GM19372 (cell line): ENCODE measurements around the gene CYTH4.

Source experiments
- ATAC-seq: cut with Tn5 transposase; IDR thresholded peaks from one replicate; pipeline ENCODE4 v1.9.1; 2021; ENCODE audit warnings: mild to moderate bottlenecking, low read depth, moderate library complexity; ENCODE audit not compliant: unreplicated experiment

CYTH4 gene

DNA sequence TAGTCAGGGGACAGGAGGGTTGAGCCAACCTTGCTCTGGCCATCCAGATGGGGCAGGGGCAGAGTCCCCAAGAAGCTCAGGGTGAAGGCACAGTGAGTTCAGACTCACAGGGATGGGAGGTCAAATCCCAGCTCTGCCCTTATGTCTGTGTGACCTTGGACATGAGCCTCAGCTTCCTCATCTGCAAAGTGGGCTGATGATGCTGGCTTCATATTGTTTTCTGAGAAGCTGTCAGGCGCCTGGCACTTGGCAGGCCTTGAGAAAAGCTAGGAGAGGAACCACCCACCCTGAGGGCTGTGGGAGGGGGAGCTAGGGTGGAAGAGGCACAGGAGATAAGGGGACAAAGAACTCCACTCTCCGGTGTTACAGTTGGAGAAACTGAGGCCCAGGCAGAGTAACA lies 23.6 kb downstream of the CYTH4 start:
- no peak for ATAC-seq

DNA sequence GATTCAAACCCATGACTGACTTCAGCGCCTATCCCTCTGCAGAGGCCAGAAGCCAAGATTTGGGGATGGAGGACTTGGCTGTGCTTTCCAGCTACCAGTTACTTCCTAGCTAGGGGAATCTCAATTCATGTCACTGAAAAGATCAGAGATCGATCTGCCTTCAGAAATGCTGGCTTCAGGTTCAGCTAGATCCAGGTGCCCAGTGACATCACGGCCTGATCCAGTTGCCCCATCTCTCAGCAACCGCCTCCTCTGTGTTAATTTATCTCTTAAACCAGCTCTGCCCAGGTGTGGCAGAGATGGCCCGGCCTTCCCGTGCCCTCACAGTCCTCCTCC lies 24.2 kb downstream of the CYTH4 start:
- ATAC-seq, result no peak

DNA sequence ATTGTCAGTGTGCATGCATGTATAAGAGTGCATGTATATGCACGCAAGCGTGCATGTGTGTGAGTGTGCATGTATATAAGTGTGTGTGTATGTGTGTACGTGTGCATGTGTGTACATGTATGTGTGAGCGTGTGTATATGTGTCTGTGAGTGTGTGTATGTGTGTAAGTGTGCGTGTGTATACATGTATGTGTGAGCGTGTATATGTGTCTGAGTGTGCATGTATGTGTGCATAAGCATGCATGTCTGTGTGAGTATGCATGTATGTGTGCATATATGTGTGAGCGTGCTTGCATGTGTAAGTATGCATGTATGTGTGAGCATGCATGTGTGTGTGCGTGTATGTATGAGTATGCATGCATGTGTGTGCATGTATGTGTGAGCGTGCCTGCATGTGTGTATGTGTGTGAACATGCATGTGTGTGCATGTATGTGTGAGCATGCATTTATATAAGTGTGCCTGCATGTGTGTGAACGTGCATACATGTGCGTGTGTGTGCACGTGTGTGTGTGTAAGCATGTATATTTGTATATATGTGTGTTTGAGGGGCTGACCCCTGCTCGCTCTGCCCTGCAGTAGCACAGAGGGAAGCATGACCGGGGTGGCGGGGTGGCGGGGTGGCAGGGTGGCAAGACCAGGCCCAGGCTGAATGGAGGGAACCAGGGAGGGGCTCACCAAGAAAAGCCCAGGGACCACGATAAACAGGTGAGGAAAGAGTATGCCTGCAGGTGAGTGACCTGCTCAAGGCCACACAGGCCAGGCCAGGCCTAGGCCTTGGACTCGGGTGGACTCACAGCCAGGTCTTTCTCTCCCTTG lies 26.3 kb downstream of the CYTH4 start:
- no peak for ATAC-seq

DNA sequence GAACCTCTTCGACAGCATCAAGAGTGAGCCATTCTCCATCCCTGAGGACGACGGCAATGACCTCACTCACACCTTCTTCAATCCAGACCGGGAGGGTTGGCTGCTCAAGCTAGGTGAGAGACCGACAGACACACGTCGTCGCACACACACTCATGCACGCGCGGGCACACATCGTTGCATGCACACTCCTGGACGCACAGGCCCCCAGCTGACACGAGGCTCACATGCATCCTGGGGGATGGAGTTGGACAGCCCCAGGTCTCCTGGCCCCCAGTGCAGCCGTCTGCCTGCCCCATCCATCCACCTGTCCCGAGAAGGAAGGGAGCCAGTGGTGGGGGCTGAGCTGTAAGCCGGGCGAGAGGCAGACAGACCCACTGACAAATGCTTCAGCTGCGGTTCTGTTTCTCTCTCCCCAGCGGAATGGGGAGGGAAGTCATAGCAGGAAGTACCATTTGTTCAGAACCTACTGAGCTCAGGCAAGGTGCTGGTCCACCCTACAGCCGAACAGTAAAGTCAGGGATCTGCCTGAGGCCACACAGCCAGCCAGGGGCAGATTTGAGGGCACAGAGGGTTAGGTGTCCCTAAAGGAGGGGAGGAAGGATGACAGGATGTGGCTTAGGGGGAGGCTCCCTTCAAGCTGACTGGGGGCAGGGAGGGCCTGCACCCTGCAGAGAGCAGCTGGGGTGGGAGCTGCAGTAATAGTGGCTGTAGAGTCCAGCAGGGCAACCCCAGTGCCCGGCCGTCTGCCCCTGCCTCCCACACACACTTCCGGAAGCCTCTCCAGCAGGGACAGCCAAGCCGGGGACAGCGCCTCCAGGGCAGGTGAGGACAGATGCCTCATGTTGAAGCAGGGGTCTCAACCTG lies 27.1 kb downstream of the CYTH4 start:
- no peak for ATAC-seq

DNA sequence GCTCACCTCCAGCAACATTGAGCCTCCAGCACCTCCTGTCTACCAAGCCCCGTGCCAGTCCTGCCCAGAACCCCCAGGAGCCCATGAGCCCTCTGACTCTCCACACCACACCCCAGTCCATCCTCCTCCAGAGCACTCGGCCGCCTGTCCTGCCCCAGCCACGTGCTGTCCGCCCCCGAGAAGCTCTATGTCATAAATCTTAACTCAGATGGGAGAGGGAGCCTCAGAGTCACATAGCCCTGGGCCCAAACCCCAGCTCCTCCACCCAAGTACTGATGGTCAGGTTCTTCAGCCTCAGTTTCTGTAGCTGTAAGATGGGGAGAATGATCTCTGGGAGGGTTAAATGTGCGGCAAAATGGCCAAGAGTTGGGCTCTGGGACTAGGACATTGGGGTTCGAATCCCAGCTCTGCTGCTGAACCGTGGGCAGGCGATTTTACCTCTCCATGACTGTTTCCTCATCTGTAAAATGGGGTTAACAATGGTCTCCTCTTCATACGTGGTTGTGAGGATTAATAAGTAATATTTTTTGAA lies 27.8 kb downstream of the CYTH4 start:
- ATAC-seq, result no peak

DNA sequence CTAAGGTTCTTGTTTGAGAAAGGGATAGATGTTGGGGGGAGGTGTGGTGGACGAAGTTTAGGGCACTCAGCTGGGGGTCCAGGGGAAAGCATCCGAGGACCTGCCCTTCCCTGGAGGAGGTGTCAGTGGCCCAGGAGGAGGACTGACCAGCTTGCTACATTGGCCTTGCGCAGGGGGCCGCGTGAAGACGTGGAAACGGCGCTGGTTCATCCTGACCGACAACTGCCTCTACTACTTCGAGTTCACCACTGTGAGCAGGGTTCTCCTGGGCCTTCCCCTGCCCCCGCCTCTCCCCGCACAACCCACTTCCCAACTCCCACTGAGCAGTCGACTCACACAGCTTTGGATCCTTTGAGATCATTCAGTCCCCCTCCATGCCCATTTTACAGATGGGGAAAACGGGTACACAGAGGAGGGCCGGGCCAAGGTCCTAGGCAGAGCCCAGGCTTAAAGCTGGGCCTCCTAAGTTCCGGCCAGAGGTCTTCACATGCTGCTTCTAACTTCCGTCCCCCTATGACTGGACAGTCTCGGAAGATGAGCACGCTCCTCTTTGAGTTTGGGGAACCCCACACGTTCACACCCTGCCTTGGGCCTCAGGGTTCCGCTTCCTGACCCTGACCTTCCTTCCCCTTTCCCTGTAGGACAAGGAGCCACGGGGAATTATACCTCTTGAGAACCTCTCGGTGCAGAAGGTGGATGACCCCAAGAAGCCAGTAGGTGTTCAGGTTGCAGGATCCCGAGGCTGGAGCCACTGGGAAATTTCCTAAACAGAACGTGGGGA lies 28.7 kb downstream of the CYTH4 start:
- no peak for ATAC-seq

DNA sequence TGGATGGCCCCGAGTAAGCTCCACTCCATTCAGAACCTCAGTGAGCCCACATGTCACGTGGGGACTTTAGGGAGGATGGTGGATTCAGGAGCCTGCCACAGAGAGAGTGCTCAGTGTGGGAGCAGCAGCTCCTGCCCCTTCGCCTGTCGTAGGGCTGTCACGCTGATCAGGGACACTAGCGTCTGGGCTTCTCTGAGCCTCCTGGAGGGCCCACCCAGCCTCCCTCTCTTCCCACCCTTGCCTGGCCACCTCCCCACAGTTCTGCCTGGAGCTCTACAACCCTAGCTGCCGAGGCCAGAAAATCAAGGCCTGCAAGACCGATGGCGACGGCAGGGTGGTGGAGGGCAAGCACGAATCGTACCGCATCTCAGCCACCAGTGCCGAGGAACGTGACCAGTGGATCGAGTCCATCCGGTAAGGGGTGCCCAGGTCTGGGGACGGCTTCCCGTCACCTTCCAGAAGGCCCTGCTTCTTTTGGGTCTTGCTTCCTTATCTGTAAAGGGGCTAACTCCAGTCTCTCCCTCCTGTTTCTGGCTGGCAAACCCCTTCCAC lies 29.5 kb downstream of the CYTH4 start:
- ATAC-seq, result no peak

DNA sequence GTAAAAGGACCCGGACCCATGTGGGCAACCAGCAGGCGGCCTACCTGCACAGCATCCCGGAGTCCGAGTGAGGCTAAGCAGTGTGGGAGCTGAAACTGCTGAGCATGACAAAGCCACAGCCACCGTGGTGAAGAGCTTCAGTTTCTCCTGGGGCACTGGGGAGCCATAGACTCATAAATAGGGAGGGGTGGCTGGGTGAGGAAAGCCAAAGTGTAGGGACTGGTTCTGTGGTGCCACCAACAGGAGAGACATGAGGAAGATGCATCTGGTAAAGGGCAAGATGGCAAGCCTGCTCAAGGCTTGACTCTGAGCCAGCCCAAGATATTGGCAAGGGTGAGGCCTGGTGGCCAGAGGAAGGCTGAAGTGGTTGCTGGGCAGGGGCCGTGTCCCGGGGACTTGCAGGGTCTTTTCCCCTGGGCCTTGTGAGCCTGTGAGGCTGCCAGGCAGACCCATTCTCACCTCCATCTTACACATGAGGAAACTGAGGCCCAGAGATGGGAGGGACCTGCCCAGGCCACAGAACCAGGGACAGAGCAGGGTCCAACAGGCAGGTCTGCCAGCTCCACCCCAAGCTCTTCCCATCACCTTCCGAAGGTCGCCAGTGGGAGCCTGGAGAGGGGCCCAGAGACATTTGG lies 30.4 kb downstream of the CYTH4 start:
- ATAC-seq, result no peak

DNA sequence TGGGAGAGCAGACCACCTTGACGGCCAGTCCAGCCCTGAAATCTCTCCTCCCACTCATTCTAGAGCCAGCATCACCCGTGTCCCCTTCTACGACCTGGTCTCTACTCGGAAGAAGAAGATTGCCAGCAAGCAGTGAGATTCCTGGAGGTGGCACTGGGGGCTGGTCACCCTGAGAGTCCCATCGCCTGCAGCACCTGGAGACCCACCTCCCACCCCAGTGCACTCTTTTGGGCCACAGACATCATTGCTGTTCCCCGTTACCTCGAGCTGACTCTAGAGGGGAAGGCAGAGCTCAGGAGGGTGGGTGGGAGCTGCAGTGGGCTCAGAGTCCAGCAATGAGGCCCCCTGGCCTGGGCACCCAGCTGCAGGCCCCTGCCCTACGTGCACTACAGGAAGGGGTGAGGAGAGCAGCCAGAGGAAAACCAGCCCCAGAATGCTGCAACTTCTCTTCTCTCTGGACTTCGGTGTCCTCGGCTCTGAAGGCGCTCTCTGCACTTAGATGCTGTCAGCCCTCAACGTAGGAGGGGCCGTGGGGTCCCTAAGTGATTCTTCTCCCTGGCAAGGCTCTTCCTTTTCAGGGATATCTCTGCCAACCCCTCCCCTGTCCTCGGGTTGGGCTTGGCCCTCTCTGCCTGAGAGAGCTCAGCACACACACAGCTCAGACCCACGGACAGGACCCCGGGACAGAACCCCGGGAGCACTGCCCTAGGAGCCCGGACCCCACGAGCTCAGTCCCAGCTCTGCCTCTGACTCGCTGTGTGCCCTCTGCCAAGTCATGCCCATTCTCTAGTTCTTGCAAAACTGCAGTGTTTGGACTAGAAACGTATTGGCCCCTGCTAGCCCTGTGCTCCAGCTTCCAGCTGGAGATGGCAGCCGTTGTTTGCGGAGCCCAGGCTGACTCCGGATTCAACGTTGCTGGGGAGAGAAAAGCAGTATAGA lies 31.3 kb downstream of the CYTH4 start:
- ATAC-seq, result no peak

DNA sequence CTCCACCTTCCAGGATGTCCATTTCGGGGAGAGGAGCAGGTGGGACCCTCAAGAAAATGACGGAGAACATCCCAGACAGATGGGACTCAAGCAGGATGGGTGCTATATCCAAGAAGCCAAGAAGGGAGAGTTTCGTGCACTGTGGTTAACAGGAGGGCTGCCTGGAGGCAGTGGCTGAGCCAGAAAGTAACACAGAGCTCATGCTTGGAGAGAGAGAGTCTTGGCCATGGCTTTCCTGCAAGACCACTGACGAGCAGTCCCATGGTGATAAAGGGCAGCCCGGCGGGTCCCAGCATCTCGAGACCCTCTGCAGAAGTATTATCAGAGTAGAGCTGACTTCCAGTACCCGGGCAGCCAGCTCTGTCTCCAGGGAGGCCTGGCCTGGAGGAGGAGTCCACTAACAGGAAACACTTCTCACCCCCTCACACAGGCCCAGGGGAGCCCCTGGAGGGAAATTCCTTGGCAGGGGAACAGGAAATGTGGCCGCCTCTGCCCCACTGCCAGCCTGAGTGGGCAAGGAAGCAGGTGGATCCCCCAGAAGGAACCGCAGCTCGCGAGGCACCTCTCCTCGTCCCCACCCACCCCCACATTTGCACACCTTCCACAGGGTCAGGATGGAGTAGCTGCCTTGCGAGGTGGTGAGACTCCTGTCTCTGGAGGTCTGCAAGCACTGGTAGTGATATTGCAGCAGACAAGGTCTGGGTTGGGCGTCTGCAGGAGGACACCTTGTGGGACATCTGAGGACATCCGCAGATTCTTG lies 32.2 kb downstream of the CYTH4 start:
- no peak for ATAC-seq

DNA sequence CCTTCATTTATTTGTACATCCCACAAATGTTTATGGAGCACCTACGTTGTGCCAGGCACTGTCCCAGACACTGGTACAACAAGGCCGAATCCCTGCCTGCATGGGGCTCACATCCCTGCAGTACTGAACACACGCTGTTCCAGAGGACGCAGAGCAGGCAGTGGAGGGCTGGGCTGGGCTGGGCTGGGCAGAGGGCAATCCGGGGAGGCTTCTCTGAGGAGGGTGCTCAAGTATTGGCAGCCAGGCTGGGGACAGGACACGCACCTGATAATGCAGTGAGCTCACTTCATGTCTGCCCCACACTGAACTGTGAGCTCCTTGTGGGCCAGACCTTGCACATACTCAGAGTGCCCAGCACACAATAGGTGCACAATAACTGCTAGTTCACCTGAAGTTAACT lies 34.1 kb downstream of the CYTH4 start:
- no peak for ATAC-seq

DNA sequence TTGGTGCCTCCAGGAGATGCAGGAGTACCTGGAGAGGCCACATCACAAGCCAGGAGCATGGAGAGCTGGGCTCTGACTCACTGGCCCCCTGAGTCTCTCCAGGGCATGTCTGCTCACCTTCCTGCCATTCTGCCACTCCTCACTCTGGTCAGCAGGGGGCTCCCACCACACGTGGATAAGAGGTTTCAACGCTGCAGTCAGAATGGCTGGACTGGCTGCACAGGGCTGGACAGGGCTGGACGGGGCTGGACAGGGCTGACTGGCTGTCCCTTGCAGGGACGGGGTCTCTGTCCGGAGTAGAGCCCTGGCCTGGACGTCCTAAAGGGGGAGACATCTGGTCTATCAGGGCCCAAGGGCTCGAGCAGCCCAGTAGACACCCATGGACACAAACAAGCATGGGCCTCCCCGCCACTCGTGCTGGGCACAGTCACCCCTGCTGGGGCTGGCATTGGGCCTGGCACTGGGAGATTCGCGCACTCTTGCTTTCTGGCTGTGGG lies 34.6 kb downstream of the CYTH4 start:
- ATAC-seq, result no peak

DNA sequence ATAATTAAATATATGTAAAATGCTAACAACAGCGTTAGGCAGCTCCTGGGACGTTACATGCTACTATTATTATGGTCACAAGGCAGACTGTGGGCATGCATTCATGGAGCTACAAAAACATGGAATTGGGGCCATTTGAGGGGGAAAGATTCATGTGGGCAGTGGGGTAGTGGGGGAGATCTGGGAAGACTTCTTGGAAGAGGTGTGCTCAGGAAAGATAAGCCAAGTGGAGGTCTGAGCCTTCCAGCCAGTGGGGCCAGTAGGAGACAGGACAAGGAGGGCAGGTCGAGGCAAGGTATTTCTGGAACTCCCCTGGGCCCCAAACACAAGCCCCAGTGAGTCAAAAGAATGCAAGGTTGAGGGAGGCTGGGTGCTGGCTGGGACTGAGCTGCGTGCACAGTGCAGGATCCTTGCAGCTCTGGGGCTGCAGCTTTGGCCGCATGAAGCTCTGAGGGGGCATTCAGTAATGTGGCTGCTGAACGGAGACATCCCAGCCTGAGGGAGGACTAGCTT lies 35.4 kb downstream of the CYTH4 start:
- no peak for ATAC-seq

DNA sequence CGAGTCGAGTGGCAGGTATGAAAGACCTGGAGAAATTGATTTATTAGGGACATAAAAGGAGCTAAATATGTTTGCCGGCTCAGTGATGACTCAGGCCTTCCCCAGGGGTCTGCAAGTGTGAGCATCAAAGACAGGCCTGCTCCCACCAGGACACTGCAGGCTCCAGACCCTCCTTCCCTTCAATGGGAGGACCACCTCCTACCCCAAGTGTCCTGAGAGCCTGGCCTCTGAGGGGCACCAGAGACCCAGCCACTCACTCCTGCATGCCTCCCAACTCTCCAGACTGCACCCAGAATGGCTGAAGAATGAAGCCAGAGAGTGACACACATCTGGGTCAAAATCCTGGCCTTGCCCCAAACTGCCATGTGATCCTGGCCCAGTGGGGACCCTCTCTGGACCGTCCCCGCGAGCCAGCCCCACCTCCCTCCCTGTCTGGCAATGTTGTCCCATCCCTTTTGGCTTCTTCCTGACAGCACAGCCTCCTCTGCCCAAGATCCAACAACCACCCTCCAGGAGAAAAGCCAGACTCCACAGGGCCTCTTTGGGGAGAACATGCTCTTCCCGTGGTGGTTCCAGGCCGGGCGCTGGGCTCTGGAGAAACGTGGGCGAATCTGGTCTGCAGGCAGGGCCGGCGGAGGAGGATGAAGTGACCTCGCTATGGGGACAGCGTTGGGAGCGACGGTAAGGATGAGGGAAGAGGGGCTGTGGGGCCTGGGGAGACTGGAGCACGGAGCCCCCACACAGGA lies 36.2 kb downstream of the CYTH4 start:
- no peak for ATAC-seq

DNA sequence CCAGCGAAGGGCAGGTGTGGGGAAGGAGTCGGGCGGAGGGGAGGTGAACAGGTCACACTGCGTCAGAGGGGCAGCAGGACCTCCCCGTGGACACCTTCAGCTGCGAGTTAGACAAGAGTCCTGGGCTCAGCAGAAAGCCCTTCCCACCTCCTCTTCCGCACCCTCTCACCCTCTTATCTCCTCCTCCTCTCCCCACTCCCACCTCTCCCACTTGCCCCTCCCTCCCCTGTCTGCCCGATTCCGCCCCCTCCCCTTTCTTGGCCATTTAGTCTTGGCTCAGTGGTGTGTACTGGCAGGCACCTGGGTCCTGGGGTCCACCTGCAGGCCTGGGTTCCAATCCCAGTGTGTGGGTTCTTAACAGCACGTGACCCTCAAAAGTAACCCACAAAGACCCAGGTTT lies 37.2 kb downstream of the CYTH4 start:
- ATAC-seq, result no peak

DNA sequence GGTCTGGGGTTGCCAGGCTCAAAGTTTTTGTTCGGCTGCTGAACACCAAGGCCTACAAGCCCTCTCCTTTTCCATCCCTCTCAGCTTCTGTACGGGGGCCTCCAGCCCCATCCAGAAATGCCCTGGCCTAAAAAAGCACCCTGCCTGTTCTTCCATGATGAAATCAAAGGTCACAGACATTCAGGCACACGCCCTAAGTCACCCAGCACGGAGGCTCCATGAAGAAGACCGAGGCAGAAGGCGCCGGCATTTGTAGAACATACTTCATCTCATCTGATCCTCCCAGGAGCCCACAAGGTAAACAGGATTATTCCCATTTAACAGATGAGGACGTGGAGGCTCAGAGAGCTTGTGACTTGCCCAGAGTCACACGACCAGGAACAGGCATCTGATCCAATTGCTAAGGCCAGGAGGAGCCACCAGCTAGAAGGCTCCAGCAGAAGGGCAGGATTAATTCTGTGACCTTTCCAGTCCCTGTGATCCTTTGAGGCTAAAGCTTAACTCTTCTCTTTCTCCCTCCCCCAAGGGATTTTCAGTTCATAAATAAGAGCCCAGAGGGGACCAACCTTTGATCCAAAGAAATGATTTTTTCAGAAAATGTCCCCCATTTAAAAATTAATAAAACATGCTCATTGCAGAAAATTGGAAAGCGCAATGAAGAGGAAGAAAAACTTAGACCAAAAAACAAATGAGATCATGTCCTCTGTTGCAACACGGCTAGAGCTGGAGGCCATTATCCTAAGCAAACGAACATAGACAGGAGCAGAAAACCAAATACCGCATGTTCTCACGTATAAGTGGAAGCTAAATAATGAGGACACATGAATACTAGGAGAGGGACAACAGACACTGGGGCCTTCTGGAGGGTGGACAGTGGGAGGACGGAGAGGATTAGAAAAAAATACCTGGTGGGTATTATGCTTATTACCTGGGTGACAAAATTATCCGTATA lies 38.7 kb downstream of the CYTH4 start:
- ATAC-seq, result no peak
